Ascending aorta (tissue), 2 donors: ENCODE data around the gene VPS37B. TPM values are rescaled to one million over a fixed set of nuclear protein-coding genes. Genes with fewer than 3 reads are reported as not detected.

Source experiments
- DNase-seq, 2 donors: peaks; one replicate each; pipeline ENCODE4 v3.0.0-alpha.2; 2019; ENCODE audit warnings: low spot score in 2 of 2
- H3K27ac ChIP-seq, 2 donors: fragments of 200-600 bp; sonication (generic); one replicate each; pipeline ENCODE4 v1.5.1; 2016 to 2017; ENCODE audit warnings: mild to moderate bottlenecking in 1 of 2
- H3K27me3 ChIP-seq: fragments of 200-600 bp; sonication (generic); one replicate; pipeline ENCODE4 v1.5.1; 2017
- H3K36me3 ChIP-seq, 2 donors: fragments of 200-600 bp; sonication (generic); one replicate each; pipeline ENCODE4 v1.5.1; 2016
- H3K4me1 ChIP-seq, 2 donors: fragments of 200-600 bp; sonication (generic); one replicate each; pipeline ENCODE4 v1.5.1; 2016 to 2017; ENCODE audit warnings: mild to moderate bottlenecking in 1 of 2
- H3K4me3 ChIP-seq, 2 donors: fragments of 200-600 bp; sonication (generic); one replicate each; pipeline ENCODE4 v1.5.1; 2016 to 2017; ENCODE audit warnings: mild to moderate bottlenecking in 1 of 2
- H3K9me3 ChIP-seq, 2 donors: fragments of 200-600 bp; sonication (generic); one replicate each; pipeline ENCODE4 v1.5.1; 2016
- CTCF ChIP-seq, 3 experiments: fragments of 200-600 bp in 2 of 3; fragments of 450-650 bp in 1 of 3; sonication (generic) in 2 of 3; IDR thresholded peaks; one replicate each; pipeline ENCODE4 v1.5.1; 2016 to 2019; ENCODE audit warnings: antibody characterized with exemption in 3 of 3, mild to moderate bottlenecking in 1 of 3, moderate library complexity in 1 of 3
- intact Hi-C: fragments of 100-400 bp; cut with DNase I; formaldehyde crosslinking; loops from one replicate; pipeline ENCODE4 v1.15.1; 2023
- total RNA-seq: library from RNA; depleted of rRNA; stranded (reverse); fragments of >200 nt; gene quantifications from one replicate; pipeline ENCODE4 v1.1.0, GENCODE V29; 2016

The VPS37B gene
- total RNA-seq, 1 donor from 2014 or later: 31.8 TPM

GRCh38 chr12:122850695-122851350, 45.1 kb downstream of the VPS37B start:
- intact Hi-C loops: loop anchor here (5.0 kb wide), 1 partner anchor 46 kb away; the partner anchor contains the start of gene VPS37B

GRCh38 chr12:122850048-122850445, 45.9 kb downstream of the VPS37B start:
- peak overlapping the region; percentile 56 to 87 for H3K27ac ChIP-seq
- intact Hi-C loops: loop anchor here (5.0 kb wide), 1 partner anchor 47 kb away; the partner anchor contains the start of gene VPS37B
- TF ChIP-seq CTCF (IDR thresholded peaks at IDR 0.05): no peak

More at GRCh38 chr12:122850695-122851350, 45.1 kb downstream of the VPS37B start:
- Histone ChIP-seq H3K9me3 (no peaks in the 10 kb centered on the region), H3K27ac (peak overlapping the region; percentile 86 to 92), H3K4me3 (no peak overlapping the region), H3K36me3 (peaks cover 19 to 25% of the 10 kb centered on the region in 2 donors), H3K4me1 (peaks cover 25 to 42% of the 10 kb centered on the region in 2 donors), H3K27me3 (no peaks in the 10 kb centered on the region)
- DNase-seq: peak in 1 of 2 donors; percentile 82
- no peak for TF ChIP-seq CTCF (IDR thresholded peaks at IDR 0.05)

GRCh38 chr12:122849352-122850047, 46.4 kb downstream of the VPS37B start:
- Histone ChIP-seq H3K4me1 (peaks cover 25 to 42% of the 10 kb centered on the region in 2 donors), H3K36me3 (peaks cover 6 to 12% of the 10 kb centered on the region in 2 donors), H3K4me3 (no peak overlapping the region), H3K27me3 (no peaks in the 10 kb centered on the region), H3K9me3 (no peaks in the 10 kb centered on the region), H3K27ac (peak overlapping the region; percentile 56 to 87)
- TF ChIP-seq CTCF (IDR thresholded peaks at IDR 0.05): no peak
- no peak for DNase-seq
- intact Hi-C loops: loop anchor here (5.0 kb wide), 1 partner anchor 48 kb away; the partner anchor contains the start of gene VPS37B

More at GRCh38 chr12:122850048-122850445, 45.9 kb downstream of the VPS37B start:
- H3K4me1 ChIP-seq: peaks cover 25 to 42% of the 10 kb centered on the region in 2 donors
- no peaks in the 10 kb centered on the region for H3K27me3 ChIP-seq
- no peak for DNase-seq
- H3K9me3 ChIP-seq: no peaks in the 10 kb centered on the region
- peaks cover 12 to 17% of the 10 kb centered on the region in 2 donors for H3K36me3 ChIP-seq
- no peak overlapping the region for H3K4me3 ChIP-seq

- no peak for DNase-seq
- peaks cover 22 to 37% of the 10 kb centered on the region in 2 donors for H3K4me1 ChIP-seq
- TF ChIP-seq CTCF (IDR thresholded peaks at IDR 0.05): no peak
- H3K9me3 ChIP-seq: no peaks in the 10 kb centered on the region
- H3K27me3 ChIP-seq: no peaks in the 10 kb centered on the region
- H3K4me3 ChIP-seq: no peak overlapping the region
- intact Hi-C loops: no loop called here
- H3K27ac ChIP-seq: peak overlapping the region; percentile 56 to 87
- H3K36me3 ChIP-seq: peaks cover 0 to 9% of the 10 kb centered on the region in 2 donors
These were observed 47.2 kb downstream of the VPS37B start for GRCh38 chr12:122848471-122849351.

- H3K27me3 ChIP-seq: no peaks in the 10 kb centered on the region
- no peak overlapping the region for H3K27ac ChIP-seq
- H3K4me1 ChIP-seq: peaks cover 18 to 31% of the 10 kb centered on the region in 2 donors
- DNase-seq: no peak
- H3K9me3 ChIP-seq: no peaks in the 10 kb centered on the region
- H3K4me3 ChIP-seq: no peak overlapping the region
- no peak for TF ChIP-seq CTCF (IDR thresholded peaks at IDR 0.05)
- intact Hi-C loops: no loop called here
- H3K36me3 ChIP-seq: peaks cover 0 to 9% of the 10 kb centered on the region in 2 donors
These were observed 48.0 kb downstream of the VPS37B start for GRCh38 chr12:122847921-122848421.
